H9 (cell line): ENCODE data around the gene GBP2. TPM values are rescaled to one million over a fixed set of nuclear protein-coding genes. Genes with fewer than 3 reads are reported as not detected.
"Not testable (repeated sequence)": the region's sequence is repeated elsewhere in the genome, so short reads cannot be mapped to it uniquely, and the experiment has no call there.

Source experiments
- DNase-seq: peaks from one replicate; pipeline ENCODE4 v3.0.0-alpha.2; 2017
- H2AFZ ChIP-seq: one replicate; pipeline ENCODE4 v1.6.1; 2013; ENCODE audit warnings: mild to moderate bottlenecking, low read length, control low read depth, moderate library complexity
- H2AK5ac ChIP-seq: 2 replicates; pipeline ENCODE4 v1.6.1; 2013; ENCODE audit warnings: low read length, control low read depth, mixed read lengths; ENCODE audit not compliant: insufficient read length
- H2BK120ac ChIP-seq: one replicate; pipeline ENCODE4 v1.6.1; 2013; ENCODE audit warnings: low read depth, mild to moderate bottlenecking, low read length, control low read depth, inconsistent platforms; ENCODE audit not compliant: poor library complexity, severe bottlenecking
- H2BK12ac ChIP-seq: 2 replicates; pipeline ENCODE4 v1.6.1; 2013; ENCODE audit warnings: low read length, control low read depth, mixed read lengths, low read depth; ENCODE audit not compliant: insufficient read length
- H2BK15ac ChIP-seq: 2 replicates; pipeline ENCODE4 v1.6.1; 2013; ENCODE audit warnings: low read depth, low read length, control low read depth
- H2BK20ac ChIP-seq: one replicate; pipeline ENCODE4 v1.6.1; 2013; ENCODE audit warnings: low read depth, mild to moderate bottlenecking, low read length, control low read depth, inconsistent platforms; ENCODE audit not compliant: poor library complexity, severe bottlenecking
- H2BK5ac ChIP-seq: 2 replicates; pipeline ENCODE4 v1.6.1; 2013; ENCODE audit warnings: low read length, control low read depth, mixed read lengths; ENCODE audit not compliant: insufficient read length
- H3K14ac ChIP-seq: 2 replicates; pipeline ENCODE4 v1.6.1; 2013; ENCODE audit warnings: low read length, control low read depth; ENCODE audit not compliant: insufficient read depth
- H3K18ac ChIP-seq: 2 replicates; pipeline ENCODE4 v1.6.1; 2013; ENCODE audit warnings: low read depth, mild to moderate bottlenecking, mixed read lengths, low read length, control low read depth; ENCODE audit not compliant: insufficient read length
- H3K23ac ChIP-seq: 2 replicates; pipeline ENCODE4 v1.6.1; 2013; ENCODE audit warnings: low read length, control low read depth, mixed read lengths, low read depth; ENCODE audit not compliant: insufficient read length
- H3K23me2 ChIP-seq: 2 replicates; pipeline ENCODE4 v1.6.1; 2013; ENCODE audit warnings: low read depth, mild to moderate bottlenecking, mixed read lengths, low read length, control low read depth; ENCODE audit not compliant: insufficient read length, poor library complexity, severe bottlenecking
- H3K27ac ChIP-seq: 2 replicates; pipeline ENCODE4 v1.5.1; 2013; ENCODE audit warnings: low read length, control low read depth, mixed read lengths, low read depth; ENCODE audit not compliant: insufficient read length
- H3K27me3 ChIP-seq: 2 replicates; pipeline ENCODE4 v1.6.1; 2013; ENCODE audit warnings: low read length, control low read depth, inconsistent platforms; ENCODE audit not compliant: insufficient read depth
- H3K4ac ChIP-seq: 2 replicates; pipeline ENCODE4 v1.6.1; 2013; ENCODE audit warnings: low read depth, mild to moderate bottlenecking, control low read depth, inconsistent platforms, low read length, moderate library complexity
- H3K4me1 ChIP-seq: 2 replicates; pipeline ENCODE4 v1.6.1; 2013; ENCODE audit warnings: low read length, control low read depth, inconsistent platforms; ENCODE audit not compliant: insufficient read depth
- H3K4me2 ChIP-seq: 2 replicates; pipeline ENCODE4 v1.6.1; 2013; ENCODE audit warnings: low read length, control low read depth, mixed read lengths; ENCODE audit not compliant: insufficient read length, insufficient read depth
- H3K56ac ChIP-seq: 2 replicates; pipeline ENCODE4 v1.6.1; 2013; ENCODE audit warnings: low read depth, mild to moderate bottlenecking, mixed read lengths, low read length, control low read depth; ENCODE audit not compliant: insufficient read length
- H3K79me1 ChIP-seq: 2 replicates; pipeline ENCODE4 v1.6.1; 2013; ENCODE audit warnings: low read depth, mild to moderate bottlenecking, moderate library complexity, low read length, control low read depth, inconsistent platforms; ENCODE audit not compliant: insufficient read depth, poor library complexity, severe bottlenecking
- H3K79me2 ChIP-seq: 2 replicates; pipeline ENCODE4 v1.6.1; 2013; ENCODE audit warnings: low read length, control low read depth, inconsistent platforms; ENCODE audit not compliant: insufficient read depth
- H3K9ac ChIP-seq: 2 replicates; pipeline ENCODE4 v1.6.1; 2013; ENCODE audit warnings: low read length, control low read depth, mixed read lengths; ENCODE audit not compliant: insufficient read length; ENCODE audit errors: extremely low read depth
- H3K9me3 ChIP-seq: one replicate; pipeline ENCODE4 v1.6.1; 2013; ENCODE audit warnings: low read depth, low read length, inconsistent platforms; ENCODE audit not compliant: control insufficient read depth
- H3T11ph ChIP-seq: one replicate; pipeline ENCODE4 v1.6.1; 2013; ENCODE audit warnings: mild to moderate bottlenecking, low read length, control low read depth, inconsistent platforms
- H4K20me1 ChIP-seq: one replicate; pipeline ENCODE4 v1.6.1; 2013; ENCODE audit not compliant: control insufficient read depth, insufficient read length, insufficient read depth
- H4K5ac ChIP-seq: 2 replicates; pipeline ENCODE4 v1.6.1; 2013; ENCODE audit warnings: low read depth, mild to moderate bottlenecking, mixed read lengths, low read length, control low read depth; ENCODE audit not compliant: insufficient read length
- H4K8ac ChIP-seq: replicated peaks from 2 replicates; pipeline ENCODE4 v1.6.1; 2013; ENCODE audit warnings: low read length, control low read depth, mixed read lengths, low read depth; ENCODE audit not compliant: insufficient read length
- H4K91ac ChIP-seq: 2 replicates; pipeline ENCODE4 v1.6.1; 2013; ENCODE audit warnings: low read depth, mild to moderate bottlenecking, moderate library complexity, mixed read lengths, low read length, control low read depth; ENCODE audit not compliant: insufficient read length
- H3K27ac Mint-ChIP-seq, 3 experiments: 2 replicates in 2 of 3; 3 replicates in 1 of 3; pipeline ENCODE4 v1.8.0; 2020 to 2021; ENCODE audit warnings: mixed read lengths in 3 of 3, mild to moderate bottlenecking in 1 of 3, moderate library complexity in 1 of 3
- H3K27me3 Mint-ChIP-seq: 2 replicates; pipeline ENCODE4 v1.8.0; 2021; ENCODE audit warnings: low read depth, mild to moderate bottlenecking, moderate library complexity, mixed read lengths
- H3K36me3 Mint-ChIP-seq, 3 experiments: 2 replicates in 2 of 3; 3 replicates in 1 of 3; pipeline ENCODE4 v1.8.0; 2020 to 2021; ENCODE audit warnings: low read depth in 3 of 3, mixed read lengths in 3 of 3; ENCODE audit not compliant: insufficient read depth in 1 of 3
- H3K4me1 Mint-ChIP-seq, 2 experiments: 2 replicates each; pipeline ENCODE4 v1.8.0; 2020; ENCODE audit warnings: mixed read lengths in 2 of 2
- H3K4me3 Mint-ChIP-seq, 2 experiments: 2 replicates in 1 of 2; 3 replicates in 1 of 2; pipeline ENCODE4 v1.8.0; 2020 to 2021; ENCODE audit warnings: mild to moderate bottlenecking in 2 of 2, mixed read lengths in 2 of 2, moderate library complexity in 1 of 2
- H3K9me3 Mint-ChIP-seq, 2 experiments: 2 replicates in 1 of 2; 3 replicates in 1 of 2; pipeline ENCODE4 v1.8.0; 2020; ENCODE audit warnings: mild to moderate bottlenecking in 2 of 2, mixed read lengths in 2 of 2, moderate library complexity in 1 of 2
- WGBS: extraction: QIAGEN DNeasy Blood & Tissue Kit; methylation state at CpG from one replicate; pipeline ENCODE4 v1.1.7; 2013; ENCODE audit warnings: missing lambda C conversion rate, low lambda C conversion rate, mixed read lengths; ENCODE audit not compliant: insufficient read length; ENCODE audit errors: extremely low coverage; 5-methylcytosine and 5-hydroxymethylcytosine counted together
- total RNA-seq: library from RNA; stranded (reverse); gene quantifications from 2 replicates; pipeline ENCODE4 v1.2.1, GENCODE V29; 2021

GBP2 gene
- total RNA-seq, 1 experiment from 2014 or later = not detected

DNA sequence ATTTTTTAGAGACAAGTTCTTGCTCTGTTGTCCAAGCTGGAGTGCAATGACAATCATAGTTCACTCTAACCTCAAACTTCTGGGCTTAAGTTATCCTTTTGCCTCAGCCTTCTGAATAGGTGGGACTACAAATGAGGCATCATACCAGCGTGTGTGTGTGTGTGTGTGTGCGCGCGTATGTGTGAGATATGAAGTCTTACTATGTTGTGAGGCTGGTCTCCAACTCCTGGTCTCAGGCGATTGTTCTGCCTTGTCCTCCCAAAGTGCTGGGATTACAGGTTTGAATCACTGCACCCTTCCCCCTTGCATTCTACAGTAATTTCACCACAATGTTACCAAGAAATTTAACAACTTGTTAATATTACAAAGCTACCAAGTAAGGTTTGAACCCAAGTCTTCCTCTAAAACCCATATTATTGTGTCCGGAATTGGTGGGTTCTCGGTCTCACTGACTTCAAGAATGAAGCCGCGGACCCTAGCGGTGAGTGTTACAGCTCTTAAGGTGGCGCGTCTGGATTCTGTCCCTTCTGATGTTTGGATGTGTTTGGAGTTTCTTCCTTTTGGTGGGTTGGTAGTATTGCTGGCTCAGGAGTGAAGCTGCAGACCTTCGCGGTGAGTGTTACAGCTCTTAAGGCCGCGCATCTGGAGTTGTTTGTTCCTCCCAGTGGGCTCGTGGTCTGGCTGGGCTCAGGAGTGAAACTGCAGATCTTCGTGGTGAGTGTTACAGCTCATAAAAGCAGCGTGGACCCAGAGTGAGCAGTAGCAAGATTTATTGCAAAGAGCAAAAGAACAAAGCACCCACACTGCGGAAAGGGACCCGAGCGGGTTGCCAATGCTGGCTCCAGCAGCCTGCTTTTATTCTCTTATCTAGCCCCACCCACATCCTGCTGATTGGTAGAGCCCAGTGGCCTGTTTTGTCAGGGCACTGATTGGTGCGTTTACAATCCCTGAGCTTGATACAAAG lies 970 bp upstream of the GBP2 start:
- not testable (repeated sequence) for H2AFZ ChIP-seq, H3K18ac ChIP-seq, DNase-seq

More for the DNA sequence above, 970 bp upstream of the GBP2 start:
- peak overlapping the region in 2 of 3 experiments; percentile 49 to 74; a peak in 3 of 7 replicates for H3K27ac Mint-ChIP-seq
- not testable (repeated sequence) for H3K4me1 Mint-ChIP-seq, H2BK12ac ChIP-seq, H4K8ac ChIP-seq, H3K56ac ChIP-seq, H3K27me3 ChIP-seq, H3K23me2 ChIP-seq, H4K20me1 ChIP-seq, H2AK5ac ChIP-seq, H3K79me2 ChIP-seq, H3K4me2 ChIP-seq, H3K9me3 ChIP-seq, H3K4ac ChIP-seq, H2BK20ac ChIP-seq, H3K27ac ChIP-seq, H3K79me1 ChIP-seq, H2BK5ac ChIP-seq, H4K5ac ChIP-seq, H4K91ac ChIP-seq, H3K23ac ChIP-seq, H2BK15ac ChIP-seq, H3K4me1 ChIP-seq, H3K14ac ChIP-seq, H2BK120ac ChIP-seq, H3T11ph ChIP-seq, H3K27me3 Mint-ChIP-seq, H3K9ac ChIP-seq, H3K36me3 Mint-ChIP-seq, H3K4me3 Mint-ChIP-seq, H3K9me3 Mint-ChIP-seq
- no CpG with 5 or more reads among the region's 23 CpGs for WGBS
